Measurements from ENCODE around the gene PRDM16. TPM values are rescaled to one million over a fixed set of nuclear protein-coding genes. Genes with fewer than 3 reads are reported as not detected.

The PRDM16 gene
- total RNA-seq, 4 donors from 2014 or later, result 0.41 to 0.95 TPM; not detected in 2

DNA sequence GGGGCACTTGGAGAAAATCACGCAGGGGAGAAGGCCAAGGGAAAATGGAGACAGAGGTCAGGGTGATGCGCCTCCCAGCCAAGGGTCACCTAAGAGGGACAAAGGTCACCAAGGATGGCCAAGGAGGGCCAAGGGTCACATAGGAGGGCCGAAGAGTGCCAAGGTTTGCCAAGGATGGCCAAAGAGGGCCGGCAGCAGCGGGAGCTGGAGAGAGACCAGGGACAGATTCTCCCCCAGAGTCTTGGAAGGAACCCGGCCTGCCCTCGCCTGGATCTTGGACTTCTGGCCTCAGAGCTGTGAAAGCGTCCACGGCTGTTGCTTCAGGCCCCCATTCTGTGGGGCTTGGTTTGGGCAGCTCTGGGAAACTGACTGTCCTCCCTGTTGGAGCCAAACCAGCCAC, 359.9 kb downstream of the PRDM16 start:
- Histone ChIP-seq H3K27ac (no peak overlapping the region), H3K4me1 (peaks cover 0 to 10% (median 3%) of the 10 kb centered on the region in 4 donors), H3K27me3 (no peaks in the 10 kb centered on the region), H3K36me3 (no peaks in the 10 kb centered on the region), H3K4me3 (no peak overlapping the region), H3K9me3 (no peaks in the 10 kb centered on the region)
- 86 to 100% methylated on average over 1 to 9 of the region's 9 CpGs for WGBS, 2 donors (ENCODE audit: low coverage in 1 of 2)
- intact Hi-C loops (cut with DNase I; ENCODE audit: low total_unique reads), result no loop called here
- in situ Hi-C loops (cut with MboI; ENCODE audit: low pct_ligation_motif_present in 1 of 4, low pct_unique_long_range_greater_than_20kb in 1 of 4, low sequenced_read_pairs in 3 of 4), result loop anchor here in 2 of 4 donors (25.0 kb wide), 2 partner anchors 417 to 592 kb away; partner anchors contain the start of gene ACTRT2 (in 2 of the 2)
- TF ChIP-seq, protein P1, sequence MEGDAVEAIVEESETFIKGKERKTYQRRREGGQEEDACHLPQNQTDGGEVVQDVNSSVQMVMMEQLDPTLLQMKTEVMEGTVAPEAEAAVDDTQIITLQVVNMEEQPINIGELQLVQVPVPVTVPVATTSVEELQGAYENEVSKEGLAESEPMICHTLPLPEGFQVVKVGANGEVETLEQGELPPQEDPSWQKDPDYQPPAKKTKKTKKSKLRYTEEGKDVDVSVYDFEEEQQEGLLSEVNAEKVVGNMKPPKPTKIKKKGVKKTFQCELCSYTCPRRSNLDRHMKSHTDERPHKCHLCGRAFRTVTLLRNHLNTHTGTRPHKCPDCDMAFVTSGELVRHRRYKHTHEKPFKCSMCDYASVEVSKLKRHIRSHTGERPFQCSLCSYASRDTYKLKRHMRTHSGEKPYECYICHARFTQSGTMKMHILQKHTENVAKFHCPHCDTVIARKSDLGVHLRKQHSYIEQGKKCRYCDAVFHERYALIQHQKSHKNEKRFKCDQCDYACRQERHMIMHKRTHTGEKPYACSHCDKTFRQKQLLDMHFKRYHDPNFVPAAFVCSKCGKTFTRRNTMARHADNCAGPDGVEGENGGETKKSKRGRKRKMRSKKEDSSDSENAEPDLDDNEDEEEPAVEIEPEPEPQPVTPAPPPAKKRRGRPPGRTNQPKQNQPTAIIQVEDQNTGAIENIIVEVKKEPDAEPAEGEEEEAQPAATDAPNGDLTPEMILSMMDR (IDR thresholded peaks at IDR 0.05), result no peak
- TF ChIP-seq POLR2AphosphoS5 (IDR thresholded peaks at IDR 0.05), result no peak
- TF ChIP-seq POLR2A (IDR thresholded peaks at IDR 0.05), result no peak
- no peak for TF ChIP-seq EP300 (IDR thresholded peaks at IDR 0.05; ENCODE audit: low read depth)
- no peak for DNase-seq

DNA sequence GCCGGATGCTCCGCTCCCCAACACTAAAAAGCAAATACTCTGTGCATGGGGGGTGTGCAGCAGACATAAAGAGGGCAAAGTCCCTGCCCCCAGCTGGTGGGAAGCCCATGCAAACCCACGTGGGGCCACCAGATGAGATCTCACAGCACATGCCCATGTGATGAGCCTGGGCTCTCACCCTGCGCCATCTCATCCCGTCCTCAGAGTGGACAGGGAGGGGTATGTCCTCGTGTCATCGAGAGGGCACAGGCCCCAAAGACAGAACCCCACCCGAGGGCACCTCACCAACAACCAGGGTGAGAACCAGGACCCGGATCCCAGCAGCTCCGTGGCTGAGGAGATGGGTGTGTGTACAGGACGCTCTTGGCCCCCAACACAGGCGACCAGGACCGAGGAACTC, 360.3 kb downstream of the PRDM16 start:
- H3K27ac ChIP-seq, result no peak overlapping the region

DNA sequence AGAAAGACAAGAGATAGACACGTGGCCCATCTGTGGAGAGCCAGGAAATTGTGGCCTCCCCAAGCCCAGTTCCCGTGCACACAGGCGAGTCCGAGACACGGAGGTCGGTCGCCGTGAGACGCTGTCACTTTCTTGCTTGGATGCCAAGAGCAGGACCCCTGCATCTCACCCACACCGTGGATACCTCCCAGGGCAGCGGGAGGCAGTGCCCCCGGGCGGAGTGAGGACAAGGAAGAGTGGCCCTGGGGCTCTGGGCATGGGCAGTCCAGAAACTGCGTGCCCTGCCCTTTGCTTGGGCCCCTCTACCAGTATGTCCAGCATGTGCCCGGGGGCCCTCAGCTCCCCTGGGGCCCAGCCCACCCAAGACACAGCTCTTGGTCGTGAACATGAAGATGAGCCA, 360.8 kb downstream of the PRDM16 start:
- in situ Hi-C loops (cut with MboI; ENCODE audit: low pct_ligation_motif_present in 1 of 4, low pct_unique_long_range_greater_than_20kb in 1 of 4, low sequenced_read_pairs in 3 of 4), result loop anchor here in 2 of 4 donors (25.0 kb wide), 2 partner anchors 417 to 592 kb away; partner anchors contain the start of gene ACTRT2 (in 2 of the 2)
- no peaks in the 10 kb centered on the region for H3K36me3 ChIP-seq
- no peak overlapping the region for H3K27ac ChIP-seq
- no peaks in the 10 kb centered on the region for H3K9me3 ChIP-seq
- 77% methylated on average over 16 of the region's 16 CpGs; no CpG with 5 or more reads in 1 of the 2 donors for WGBS, 2 donors (ENCODE audit: low coverage in 1 of 2)
- H3K27me3 ChIP-seq, result no peaks in the 10 kb centered on the region
- H3K4me1 ChIP-seq, result peaks cover 0 to 1% (median under 1%) of the 10 kb centered on the region in 4 donors
- H3K4me3 ChIP-seq, result no peak overlapping the region
- TF ChIP-seq POLR2A (IDR thresholded peaks at IDR 0.05) (no peak), POLR2AphosphoS5 (IDR thresholded peaks at IDR 0.05) (no peak), EP300 (IDR thresholded peaks at IDR 0.05; ENCODE audit: low read depth) (no peak)
- TF ChIP-seq, protein P1 (IDR thresholded peaks at IDR 0.05), result no peak
- intact Hi-C loops (cut with DNase I; ENCODE audit: low total_unique reads), result no loop called here
- DNase-seq, result no peak

More for the DNA sequence above, 360.3 kb downstream of the PRDM16 start:
- TF ChIP-seq, protein P1 (IDR thresholded peaks at IDR 0.05), result no peak
- TF ChIP-seq EP300 (IDR thresholded peaks at IDR 0.05; ENCODE audit: low read depth) (no peak), POLR2A (IDR thresholded peaks at IDR 0.05) (no peak), POLR2AphosphoS5 (IDR thresholded peaks at IDR 0.05) (no peak)
- WGBS, 2 donors (ENCODE audit: low coverage in 1 of 2), result 68% methylated on average over 11 of the region's 13 CpGs; no CpG with 5 or more reads in 1 of the 2 donors
- Histone ChIP-seq H3K27me3 (no peaks in the 10 kb centered on the region), H3K4me1 (peaks cover 0 to 6% (median 3%) of the 10 kb centered on the region in 4 donors), H3K4me3 (no peak overlapping the region), H3K36me3 (no peaks in the 10 kb centered on the region), H3K9me3 (no peaks in the 10 kb centered on the region)
- in situ Hi-C loops (cut with MboI; ENCODE audit: low pct_ligation_motif_present in 1 of 4, low pct_unique_long_range_greater_than_20kb in 1 of 4, low sequenced_read_pairs in 3 of 4) (loop anchor here in 2 of 4 donors (25.0 kb wide), 2 partner anchors 417 to 592 kb away; partner anchors contain the start of gene ACTRT2 (in 2 of the 2)), intact Hi-C loops (cut with DNase I; ENCODE audit: low total_unique reads) (no loop called here)
- DNase-seq, result no peak

DNA sequence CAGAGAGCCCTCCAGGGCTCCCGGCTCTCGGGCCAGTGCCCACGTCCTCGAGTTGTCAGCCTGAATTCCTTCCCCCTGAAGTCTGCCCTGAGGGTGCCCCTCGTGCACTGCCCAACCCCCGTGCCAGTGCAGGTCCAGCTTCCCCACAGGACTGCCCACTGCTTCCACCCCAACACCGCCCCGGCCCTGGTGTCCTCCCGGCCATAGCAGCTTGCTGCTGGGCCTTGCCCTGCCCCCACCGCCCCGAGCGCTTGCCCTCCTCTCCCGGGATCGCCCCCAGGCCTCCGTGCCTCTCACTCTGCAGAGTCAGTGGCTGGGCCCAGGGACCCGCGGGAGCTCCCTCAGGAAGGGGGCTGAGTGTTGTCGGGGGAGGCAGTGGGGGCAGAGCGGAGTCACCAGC, 361.4 kb downstream of the PRDM16 start:
- 87% methylated on average over 19 of the region's 19 CpGs; no CpG with 5 or more reads in 1 of the 2 donors for WGBS, 2 donors (ENCODE audit: low coverage in 1 of 2)
- no peaks in the 10 kb centered on the region for H3K4me1 ChIP-seq

More for the DNA sequence above, 361.4 kb downstream of the PRDM16 start:
- DNase-seq, result no peak
- intact Hi-C loops (cut with DNase I; ENCODE audit: low total_unique reads) (no loop called here), in situ Hi-C loops (cut with MboI; ENCODE audit: low pct_ligation_motif_present in 1 of 4, low pct_unique_long_range_greater_than_20kb in 1 of 4, low sequenced_read_pairs in 3 of 4) (loop anchor here in 2 of 4 donors (25.0 kb wide), 2 partner anchors 418 to 593 kb away; partner anchors contain the start of gene ACTRT2 (in 2 of the 2))
- Histone ChIP-seq H3K9me3 (no peaks in the 10 kb centered on the region), H3K27ac (no peak overlapping the region), H3K36me3 (no peaks in the 10 kb centered on the region), H3K27me3 (no peaks in the 10 kb centered on the region), H3K4me3 (no peak overlapping the region)
- TF ChIP-seq POLR2A (IDR thresholded peaks at IDR 0.05) (no peak), POLR2AphosphoS5 (IDR thresholded peaks at IDR 0.05) (no peak), EP300 (IDR thresholded peaks at IDR 0.05; ENCODE audit: low read depth) (no peak)
- TF ChIP-seq, protein P1 (IDR thresholded peaks at IDR 0.05), result no peak
